ENCODE measurements around the gene UGT2B7. TPM values are rescaled to one million over a fixed set of nuclear protein-coding genes. Genes with fewer than 3 reads are reported as not detected.
"Not testable (repeated sequence)": the region's sequence is repeated elsewhere in the genome, so short reads cannot be mapped to it uniquely, and the experiment has no call there.

The UGT2B7 gene
- total and polyA plus RNA-seq, 2 of the 13 experiments (the other 11 are each of a cell fraction or from before 2014, with no cell fraction given) = 26.8 to 41.8 TPM

DNA sequence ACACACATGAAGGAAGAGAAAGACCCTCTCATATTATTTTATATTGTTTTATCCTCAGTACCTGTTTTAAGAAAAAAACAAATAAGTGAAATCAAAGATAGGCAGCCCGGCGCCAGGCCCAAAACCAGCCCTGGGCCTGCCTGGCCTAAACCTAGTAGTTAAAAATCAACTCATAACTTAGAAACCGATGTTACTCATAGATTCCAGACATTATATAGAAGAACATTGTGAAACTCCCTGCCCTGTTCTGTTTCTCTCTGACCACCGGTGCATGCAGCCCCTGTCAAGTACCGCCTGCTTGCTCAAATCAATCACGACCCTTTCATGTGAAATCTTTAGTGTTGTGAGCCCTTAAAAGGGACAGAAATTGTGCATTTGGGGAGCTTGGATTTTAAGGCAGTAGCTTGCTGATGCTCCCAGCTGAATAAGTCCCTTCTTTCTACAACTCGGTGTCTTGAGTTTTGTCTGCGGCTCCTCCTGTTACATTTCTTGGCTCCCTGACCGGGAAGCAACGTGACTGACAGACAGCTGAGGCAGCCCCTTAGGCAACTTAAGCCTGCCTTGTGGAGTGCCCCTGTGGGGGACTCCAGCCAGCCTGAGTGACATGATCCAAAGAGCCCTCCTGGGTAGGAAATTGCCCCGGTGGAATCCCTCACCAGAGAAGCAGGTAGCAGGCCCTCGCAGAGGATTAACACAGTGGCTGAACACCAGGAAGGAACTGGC is 45.3 kb upstream of the UGT2B7 start:
- peak overlapping the region; percentile 56 to 65 (median 60) for H3K4me3 ChIP-seq (replicated peaks in 1 of 3; ENCODE audit: insufficient read depth in 1 of 3, low read depth in 2 of 3, low read length in 3 of 3)
- H3K9me3 ChIP-seq (ENCODE audit: low read length); H4K20me1 ChIP-seq (ENCODE audit: insufficient read depth, low read length); H2AFZ ChIP-seq (ENCODE audit: low read length); H3K27me3 ChIP-seq (ENCODE audit: control insufficient read depth in 1 of 2, insufficient read depth in 2 of 2, low read length in 2 of 2); CTCF ChIA-PET (ENCODE audit: low intra/inter-chr PET ratio, low total read pairs); POLR2A ChIA-PET; FAIRE-seq; DNase-seq (ENCODE audit: low spot score); H3K36me3 ChIP-seq (replicated peaks in 1 of 2; ENCODE audit: control insufficient read depth in 1 of 2, insufficient read depth in 2 of 2, low read length in 2 of 2); TF ChIP-seq SOX6 (IDR thresholded peaks at IDR 0.05): not testable (repeated sequence)
- peak; percentile 83 for ATAC-seq
- peak overlapping the region; percentile 88 for H3K27ac ChIP-seq (ENCODE audit: extremely low read length, insufficient read depth, low read length)
- peak overlapping the region; percentile 92 for H3K9ac ChIP-seq (ENCODE audit: insufficient read depth, low read depth, low read length)
- H3K79me2 ChIP-seq (ENCODE audit: insufficient read depth, low read length) = peaks cover 61% of the 10 kb centered on the region
- BruUV-seq (replicated peaks) = TSS peak; percentile 64
- in situ Hi-C loops (cut with HindIII; ENCODE audit: extremely low pct_ligation_motif_present, low pct_unique_long_range_greater_than_20kb) = loop anchor here (25.0 kb wide), 1 partner anchor 564 kb away; no protein-coding TSS in a partner anchor
- peaks cover 39% of the 10 kb centered on the region for H3K4me1 ChIP-seq (ENCODE audit: insufficient read depth, low read length)
- WGBS (ENCODE audit: low lambda C conversion rate) = 61% methylated on average over 6 of the region's 12 CpGs
- H3K4me2 ChIP-seq (ENCODE audit: low read depth, low read length) = peak overlapping the region; percentile 83
- intact Hi-C loops (cut with micrococcal nuclease; ENCODE audit: unreplicated experiment) = loop anchor here (10.0 kb wide), 1 partner anchor 556 kb away; no protein-coding TSS in a partner anchor
- peak; percentile 36; the same call in 1 of the 2 replicates for TF ChIP-seq CEBPG (CRISPR knock-in tag; IDR thresholded peaks at IDR 0.05)
- TF ChIP-seq, protein P1, sequence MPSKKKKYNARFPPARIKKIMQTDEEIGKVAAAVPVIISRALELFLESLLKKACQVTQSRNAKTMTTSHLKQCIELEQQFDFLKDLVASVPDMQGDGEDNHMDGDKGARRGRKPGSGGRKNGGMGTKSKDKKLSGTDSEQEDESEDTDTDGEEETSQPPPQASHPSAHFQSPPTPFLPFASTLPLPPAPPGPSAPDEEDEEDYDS (CRISPR knock-in tag; IDR thresholded peaks at IDR 0.05) = peak; percentile 51; the same call in 1 of the 2 replicates
- TF ChIP-seq KAT7 (CRISPR knock-in tag; IDR thresholded peaks at IDR 0.05; ENCODE audit: borderline replicate concordance) = peak; percentile 15; the same call in 1 of the 2 replicates
- TF ChIP-seq STAG1 (CRISPR knock-in tag; IDR thresholded peaks at IDR 0.05) = 0 out of 2 replicates have a peak, but pooled peaks have one; percentile 5
- peak; percentile 41; the same call in 1 of the 2 replicates for TF ChIP-seq ZMYM4 (CRISPR knock-in tag; IDR thresholded peaks at IDR 0.05)
- TF ChIP-seq, protein P2, sequence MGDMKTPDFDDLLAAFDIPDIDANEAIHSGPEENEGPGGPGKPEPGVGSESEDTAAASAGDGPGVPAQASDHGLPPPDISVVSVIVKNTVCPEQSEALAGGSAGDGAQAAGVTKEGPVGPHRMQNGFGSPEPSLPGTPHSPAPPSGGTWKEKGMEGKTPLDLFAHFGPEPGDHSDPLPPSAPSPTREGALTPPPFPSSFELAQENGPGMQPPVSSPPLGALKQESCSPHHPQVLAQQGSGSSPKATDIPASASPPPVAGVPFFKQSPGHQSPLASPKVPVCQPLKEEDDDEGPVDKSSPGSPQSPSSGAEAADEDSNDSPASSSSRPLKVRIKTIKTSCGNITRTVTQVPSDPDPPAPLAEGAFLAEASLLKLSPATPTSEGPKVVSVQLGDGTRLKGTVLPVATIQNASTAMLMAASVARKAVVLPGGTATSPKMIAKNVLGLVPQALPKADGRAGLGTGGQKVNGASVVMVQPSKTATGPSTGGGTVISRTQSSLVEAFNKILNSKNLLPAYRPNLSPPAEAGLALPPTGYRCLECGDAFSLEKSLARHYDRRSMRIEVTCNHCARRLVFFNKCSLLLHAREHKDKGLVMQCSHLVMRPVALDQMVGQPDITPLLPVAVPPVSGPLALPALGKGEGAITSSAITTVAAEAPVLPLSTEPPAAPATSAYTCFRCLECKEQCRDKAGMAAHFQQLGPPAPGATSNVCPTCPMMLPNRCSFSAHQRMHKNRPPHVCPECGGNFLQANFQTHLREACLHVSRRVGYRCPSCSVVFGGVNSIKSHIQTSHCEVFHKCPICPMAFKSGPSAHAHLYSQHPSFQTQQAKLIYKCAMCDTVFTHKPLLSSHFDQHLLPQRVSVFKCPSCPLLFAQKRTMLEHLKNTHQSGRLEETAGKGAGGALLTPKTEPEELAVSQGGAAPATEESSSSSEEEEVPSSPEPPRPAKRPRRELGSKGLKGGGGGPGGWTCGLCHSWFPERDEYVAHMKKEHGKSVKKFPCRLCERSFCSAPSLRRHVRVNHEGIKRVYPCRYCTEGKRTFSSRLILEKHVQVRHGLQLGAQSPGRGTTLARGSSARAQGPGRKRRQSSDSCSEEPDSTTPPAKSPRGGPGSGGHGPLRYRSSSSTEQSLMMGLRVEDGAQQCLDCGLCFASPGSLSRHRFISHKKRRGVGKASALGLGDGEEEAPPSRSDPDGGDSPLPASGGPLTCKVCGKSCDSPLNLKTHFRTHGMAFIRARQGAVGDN (CRISPR knock-in tag; IDR thresholded peaks at IDR 0.05) = peak; percentile 49
- peak; percentile 21; the same call in 1 of the 2 replicates for TF ChIP-seq ZNF350 (CRISPR knock-in tag; IDR thresholded peaks at IDR 0.05; ENCODE audit: borderline replicate concordance, low read depth)
- peak; percentile 36 for TF ChIP-seq ZFX (CRISPR knock-in tag; IDR thresholded peaks at IDR 0.05; ENCODE audit: low read depth)
- peak; percentile 33; the same call in 1 of the 2 replicates for TF ChIP-seq POGZ (CRISPR knock-in tag; IDR thresholded peaks at IDR 0.05)
- 0 out of 2 replicates have a peak, but pooled peaks have one; percentile 30 for TF ChIP-seq SOX6 (CRISPR knock-in tag; IDR thresholded peaks at IDR 0.05)
- TF ChIP-seq, protein P3, sequence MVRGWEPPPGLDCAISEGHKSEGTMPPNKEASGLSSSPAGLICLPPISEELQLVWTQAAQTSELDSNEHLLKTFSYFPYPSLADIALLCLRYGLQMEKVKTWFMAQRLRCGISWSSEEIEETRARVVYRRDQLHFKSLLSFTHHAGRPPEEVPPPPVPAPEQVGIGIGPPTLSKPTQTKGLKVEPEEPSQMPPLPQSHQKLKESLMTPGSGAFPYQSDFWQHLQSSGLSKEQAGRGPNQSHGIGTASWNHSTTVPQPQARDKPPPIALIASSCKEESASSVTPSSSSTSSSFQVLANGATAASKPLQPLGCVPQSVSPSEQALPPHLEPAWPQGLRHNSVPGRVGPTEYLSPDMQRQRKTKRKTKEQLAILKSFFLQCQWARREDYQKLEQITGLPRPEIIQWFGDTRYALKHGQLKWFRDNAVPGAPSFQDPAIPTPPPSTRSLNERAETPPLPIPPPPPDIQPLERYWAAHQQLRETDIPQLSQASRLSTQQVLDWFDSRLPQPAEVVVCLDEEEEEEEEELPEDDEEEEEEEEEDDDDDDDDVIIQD (CRISPR knock-in tag; IDR thresholded peaks at IDR 0.05; ENCODE audit: low read depth) = 0 out of 2 replicates have a peak, but pooled peaks have one; percentile 38
- TF ChIP-seq, protein P4, sequence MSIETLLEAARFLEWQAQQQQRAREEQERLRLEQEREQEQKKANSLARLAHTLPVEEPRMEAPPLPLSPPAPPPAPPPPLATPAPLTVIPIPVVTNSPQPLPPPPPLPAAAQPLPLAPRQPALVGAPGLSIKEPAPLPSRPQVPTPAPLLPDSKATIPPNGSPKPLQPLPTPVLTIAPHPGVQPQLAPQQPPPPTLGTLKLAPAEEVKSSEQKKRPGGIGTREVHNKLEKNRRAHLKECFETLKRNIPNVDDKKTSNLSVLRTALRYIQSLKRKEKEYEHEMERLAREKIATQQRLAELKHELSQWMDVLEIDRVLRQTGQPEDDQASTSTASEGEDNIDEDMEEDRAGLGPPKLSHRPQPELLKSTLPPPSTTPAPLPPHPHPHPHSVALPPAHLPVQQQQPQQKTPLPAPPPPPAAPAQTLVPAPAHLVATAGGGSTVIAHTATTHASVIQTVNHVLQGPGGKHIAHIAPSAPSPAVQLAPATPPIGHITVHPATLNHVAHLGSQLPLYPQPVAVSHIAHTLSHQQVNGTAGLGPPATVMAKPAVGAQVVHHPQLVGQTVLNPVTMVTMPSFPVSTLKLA (IDR thresholded peaks at IDR 0.05) = 0 out of 2 replicates have a peak, but pooled peaks have one; percentile 5
- peak; percentile 14; the same call in 1 of the 2 replicates for TF ChIP-seq MIER3 (CRISPR knock-in tag; IDR thresholded peaks at IDR 0.05; ENCODE audit: borderline replicate concordance)
- TF ChIP-seq RFXAP (CRISPR knock-in tag; IDR thresholded peaks at IDR 0.05; ENCODE audit: borderline replicate concordance) = 0 out of 2 replicates have a peak, but pooled peaks have one; percentile 26
- 0 out of 2 replicates have a peak, but pooled peaks have one; percentile 20 for TF ChIP-seq POLR2G (IDR thresholded peaks at IDR 0.05; ENCODE audit: low read depth, low read length)
